HCT116 (cell line): Measurements from ENCODE around the gene SEMA3F. TPM values are rescaled to one million over a fixed set of nuclear protein-coding genes. Genes with fewer than 3 reads are reported as not detected.

Source experiments
- ATAC-seq: fragments of 200-7000 bp; cut with Tn5 transposase; 2 replicates; pipeline ENCODE4 v1.9.1; 2020; ENCODE audit warnings: mild to moderate bottlenecking, moderate library complexity
- BruUV-seq: library from RNA; stranded (reverse); fragments of 400-500 nt; replicated peaks from 2 replicates; lab custom pipeline; 2021; lab: Mats Ljungman, UMichigan
- CTCF ChIA-PET: fragments of 300-600 bp; sonication (Branson Sonifier 250); formaldehyde crosslinking; loops from one replicate; lab custom pipeline; 2021; ENCODE audit warnings: antibody characterized with exemption; lab: Charles Lee
- POLR2A ChIA-PET: fragments of 300-600, 350-600 bp; sonication (Branson Sonifier 250); formaldehyde crosslinking; loops from one replicate; lab custom pipeline; 2021; ENCODE audit warnings: antibody characterized with exemption; lab: Charles Lee
- RAD21 ChIA-PET, 2 experiments: fragments of 300-600 bp; sonication (Branson Sonifier 250); formaldehyde crosslinking; loops; one replicate each; lab custom pipeline; 2023; ENCODE audit warnings: low total read pairs in 2 of 2; ENCODE audit not compliant: uncharacterized antibody in 2 of 2, unreplicated experiment in 2 of 2, low non-redundant PET in 1 of 2; lab: Charles Lee
- DNase-seq: peaks from one replicate; pipeline ENCODE4 v3.0.0-alpha.2; 2010; ENCODE audit warnings: low read depth, low spot score
- H2AFZ ChIP-seq: fragments of 200-600 bp; shearing (Covaris generic), sonication (generic); 2 replicates; pipeline ENCODE4 v1.6.1; 2017; ENCODE audit warnings: low read depth, mixed run types, mixed read lengths, antibody characterized with exemption, low read length; ENCODE audit not compliant: poor library complexity, severe bottlenecking
- H3K27ac ChIP-seq: 2 replicates; pipeline ENCODE4 v1.5.1; 2012; ENCODE audit warnings: low read depth, low read length
- H3K27me3 ChIP-seq: fragments of 200-600 bp; sonication (generic); 2 replicates; pipeline ENCODE4 v1.6.1; 2016; ENCODE audit warnings: mixed run types, low read length, mixed read lengths; ENCODE audit not compliant: insufficient read depth
- H3K36me3 ChIP-seq, 2 experiments: fragments of 200-500 bp in 1 of 2; fragments of 200-600 bp in 1 of 2; sonication (Bioruptor generic) in 1 of 2; sonication (generic) in 1 of 2; 2 replicates each; pipeline versions ENCODE4 v1.5.1 to v1.6.1; 2014 to 2016; ENCODE audit warnings: low read length in 2 of 2, inconsistent platforms in 1 of 2, mixed read lengths in 1 of 2, mixed run types in 1 of 2; ENCODE audit not compliant: insufficient read depth in 2 of 2, control insufficient read depth in 1 of 2
- H3K4me1 ChIP-seq, 2 experiments: fragments of 200-600 bp in 1 of 2; sonication (generic) in 1 of 2; 2 replicates each; pipeline versions ENCODE4 v1.5.1 to v1.6.1; 2012 to 2017; ENCODE audit warnings: low read length in 2 of 2, inconsistent platforms in 1 of 2, mild to moderate bottlenecking in 1 of 2, mixed read lengths in 1 of 2, mixed run types in 1 of 2, moderate library complexity in 1 of 2; ENCODE audit not compliant: insufficient read depth in 2 of 2, control insufficient read depth in 1 of 2
- H3K4me2 ChIP-seq: fragments of 200-600 bp; sonication (generic); 2 replicates; pipeline ENCODE4 v1.6.1; 2017; ENCODE audit warnings: mixed run types, low read length, mixed read lengths
- H3K4me3 ChIP-seq, 2 experiments: fragments of 200-600 bp in 1 of 2; sonication (generic) in 1 of 2; replicated peaks in 1 of 2; 2 replicates each; pipeline ENCODE4 v1.5.1; 2011 to 2016; ENCODE audit warnings: low read length in 2 of 2, control low read depth in 1 of 2, low read depth in 1 of 2, mild to moderate bottlenecking in 1 of 2, mixed read lengths in 1 of 2, mixed run types in 1 of 2
- H3K79me2 ChIP-seq: fragments of 200-600 bp; sonication (generic); 2 replicates; pipeline ENCODE4 v1.6.1; 2017; ENCODE audit warnings: mild to moderate bottlenecking, mixed run types, low read length, moderate library complexity, mixed read lengths; ENCODE audit not compliant: insufficient read depth
- H3K9ac ChIP-seq: fragments of 200-600 bp; sonication (generic); 2 replicates; pipeline ENCODE4 v1.6.1; 2016; ENCODE audit warnings: low read length, mixed read lengths
- H3K9me2 ChIP-seq: fragments of 200-600 bp; sonication (generic), shearing (Covaris generic); 2 replicates; pipeline ENCODE4 v1.6.1; 2017; ENCODE audit warnings: mixed run types, mild to moderate bottlenecking, moderate library complexity; ENCODE audit not compliant: insufficient read depth
- H3K9me3 ChIP-seq, 2 experiments: fragments of 200-500 bp in 1 of 2; fragments of 200-600 bp in 1 of 2; sonication (Bioruptor generic) in 1 of 2; sonication (generic) in 1 of 2; 2 replicates each; pipeline ENCODE4 v1.6.1; 2014 to 2017; ENCODE audit warnings: low read length in 2 of 2, mixed read lengths in 2 of 2, inconsistent platforms in 1 of 2, low read depth in 1 of 2, mild to moderate bottlenecking in 1 of 2, mixed run types in 1 of 2, moderate library complexity in 1 of 2; ENCODE audit not compliant: control insufficient read depth in 1 of 2, insufficient read depth in 1 of 2
- H4K20me1 ChIP-seq: fragments of 200-600 bp; sonication (generic), shearing (Covaris generic); 2 replicates; pipeline ENCODE4 v1.6.1; 2017; ENCODE audit warnings: mixed run types, mild to moderate bottlenecking, moderate library complexity; ENCODE audit not compliant: insufficient read depth
- ATF3 ChIP-seq: IDR thresholded peaks from 2 replicates; pipeline ENCODE4 v1.6.1; 2012
- CBX3 ChIP-seq: IDR thresholded peaks from 2 replicates; pipeline ENCODE4 v1.6.1; 2012; ENCODE audit warnings: low read depth
- CEBPB ChIP-seq: IDR thresholded peaks from 2 replicates; pipeline ENCODE4 v1.6.1; 2012; ENCODE audit warnings: low read depth
- CTCF ChIP-seq, 3 experiments: fragments of 200-600 bp in 1 of 3; sonication (generic) in 1 of 3; IDR thresholded peaks in 2 of 3; conservative IDR thresholded peaks in 1 of 3; 2 replicates each; pipeline ENCODE4 v1.5.1; 2012 to 2017; ENCODE audit warnings: low read depth in 2 of 3, low read length in 2 of 3, antibody characterized with exemption in 1 of 3, borderline replicate concordance in 1 of 3, control low read depth in 1 of 3, mild to moderate bottlenecking in 1 of 3, mixed read lengths in 1 of 3, mixed run types in 1 of 3, moderate library complexity in 1 of 3; ENCODE audit not compliant: insufficient read depth in 1 of 3
- EGR1 ChIP-seq: IDR thresholded peaks from 2 replicates; pipeline ENCODE4 v1.6.1; 2012; ENCODE audit warnings: low read depth
- EZH2 ChIP-seq: fragments of 200-600 bp; sonication (generic); IDR thresholded peaks from 2 replicates; pipeline ENCODE4 v1.6.1; 2017; ENCODE audit warnings: antibody characterized with exemption, mixed run types
- EZH2phosphoT487 ChIP-seq: fragments of 200-600 bp; IDR thresholded peaks from 2 replicates; pipeline ENCODE4 v1.6.1; 2018; ENCODE audit warnings: antibody characterized with exemption, borderline replicate concordance
- POLR2AphosphoS5 ChIP-seq: IDR thresholded peaks from 2 replicates; pipeline ENCODE4 v1.6.1; 2011; ENCODE audit warnings: mild to moderate bottlenecking, low read depth, low read length, moderate library complexity
- RAD21 ChIP-seq: IDR thresholded peaks from 2 replicates; pipeline ENCODE4 v1.6.1; 2012; ENCODE audit warnings: low read depth, mild to moderate bottlenecking
- SIN3A ChIP-seq: IDR thresholded peaks from 2 replicates; pipeline ENCODE4 v1.6.1; 2012; ENCODE audit warnings: low read depth
- SP1 ChIP-seq: IDR thresholded peaks from 2 replicates; pipeline ENCODE4 v1.6.1; 2012; ENCODE audit warnings: low read depth
- TCF7L2 ChIP-seq: IDR thresholded peaks from 2 replicates; pipeline ENCODE4 v1.7.0; 2011; ENCODE audit warnings: borderline replicate concordance, inconsistent platforms; ENCODE audit not compliant: insufficient read depth, insufficient read length; ENCODE audit errors: extremely low read depth
- YY1 ChIP-seq: IDR thresholded peaks from 2 replicates; pipeline ENCODE4 v1.6.1; 2011; ENCODE audit warnings: low read length, low read depth, moderate library complexity, mild to moderate bottlenecking; ENCODE audit not compliant: insufficient replicate concordance; ENCODE audit errors: extremely low read depth
- ZNF274 ChIP-seq: fragments of 200-500 bp; sonication (Bioruptor generic); IDR thresholded peaks from 2 replicates; pipeline ENCODE4 v1.6.1; 2014; ENCODE audit warnings: mild to moderate bottlenecking, low read depth, low read length, inconsistent platforms
- intact Hi-C: fragments of 100-400 bp; cut with micrococcal nuclease; formaldehyde crosslinking; loops from 2 replicates; pipeline ENCODE4 v1.10.0; 2022
- total RNA-seq: library from RNA; stranded (reverse); gene quantifications from one replicate; pipeline ENCODE4 v1.2.1, GENCODE V29; 2021; ENCODE audit not compliant: unreplicated experiment
- TF ChIP-seq, protein P1 (sequence below): IDR thresholded peaks from 2 replicates; pipeline ENCODE4 v1.6.1; 2012; ENCODE audit warnings: low read depth
- TF ChIP-seq, protein P2 (sequence below): IDR thresholded peaks from 2 replicates; pipeline ENCODE4 v1.6.1; 2012
- TF ChIP-seq, protein P3 (sequence below): IDR thresholded peaks from 2 replicates; pipeline ENCODE4 v1.6.1; 2011; ENCODE audit warnings: mild to moderate bottlenecking, low read length, moderate library complexity; ENCODE audit not compliant: insufficient replicate concordance; ENCODE audit errors: extremely low read depth

The SEMA3F gene
- total RNA-seq, 1 experiment from 2014 or later: 15.7 TPM

GRCh38 chr3:50181985-50182384 is 26.9 kb downstream of the SEMA3F start (continued):
- no peak for TF ChIP-seq YY1

DNA sequence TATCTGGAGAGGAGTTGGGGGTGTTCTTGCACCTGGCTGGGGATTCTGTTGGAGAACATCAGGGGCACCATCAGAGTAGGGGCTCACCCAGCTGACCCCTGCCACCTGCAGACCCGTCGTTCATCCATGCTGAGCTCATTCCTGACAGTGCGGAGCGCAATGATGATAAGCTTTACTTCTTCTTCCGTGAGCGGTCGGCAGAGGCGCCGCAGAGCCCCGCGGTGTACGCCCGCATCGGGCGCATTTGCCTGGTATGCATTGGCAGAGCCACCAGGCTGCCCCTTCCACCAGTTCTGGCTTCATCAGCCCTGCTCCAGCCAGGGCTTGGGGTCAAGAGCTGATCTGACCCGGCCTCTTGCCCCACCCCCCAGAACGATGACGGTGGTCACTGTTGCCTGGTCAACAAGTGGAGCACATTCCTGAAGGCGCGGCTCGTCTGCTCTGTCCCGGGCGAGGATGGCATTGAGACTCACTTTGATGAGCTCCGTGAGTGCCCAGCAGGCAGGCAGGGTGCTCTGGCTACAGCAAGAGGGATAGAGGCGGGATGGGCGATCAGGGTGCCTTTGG is 27.5 kb downstream of the SEMA3F start:
- Histone ChIP-seq H3K9me3 (no peaks in the 10 kb centered on the region), H3K4me3 (no peak overlapping the region), H3K27me3 (no peaks in the 10 kb centered on the region), H3K4me1 (peaks cover 0 to 6% of the 10 kb centered on the region in 2 experiments; a peak in 1 of 4 replicates), H3K4me2 (no peak overlapping the region), H4K20me1 (no peaks in the 10 kb centered on the region), H3K9ac (no peak overlapping the region), H3K27ac (no peak overlapping the region), H2AFZ (no peak overlapping the region), H3K79me2 (no peaks in the 10 kb centered on the region), H3K9me2 (no peaks in the 10 kb centered on the region), H3K36me3 (no peaks in the 10 kb centered on the region; a peak in 1 of 4 replicates)
- no peak for DNase-seq
- POLR2A ChIA-PET: no interaction called here
- TF ChIP-seq CEBPB: no peak
- no peak for TF ChIP-seq EZH2phosphoT487
- TF ChIP-seq TCF7L2: no peak
- TF ChIP-seq YY1: no peak
- no peak for TF ChIP-seq EZH2
- TF ChIP-seq POLR2AphosphoS5: no peak
- TF ChIP-seq SP1: no peak
- no peak for TF ChIP-seq EGR1
- TF ChIP-seq RAD21: no peak
- TF ChIP-seq ATF3: no peak
- no peak for TF ChIP-seq ZNF274
- TF ChIP-seq, protein P1, sequence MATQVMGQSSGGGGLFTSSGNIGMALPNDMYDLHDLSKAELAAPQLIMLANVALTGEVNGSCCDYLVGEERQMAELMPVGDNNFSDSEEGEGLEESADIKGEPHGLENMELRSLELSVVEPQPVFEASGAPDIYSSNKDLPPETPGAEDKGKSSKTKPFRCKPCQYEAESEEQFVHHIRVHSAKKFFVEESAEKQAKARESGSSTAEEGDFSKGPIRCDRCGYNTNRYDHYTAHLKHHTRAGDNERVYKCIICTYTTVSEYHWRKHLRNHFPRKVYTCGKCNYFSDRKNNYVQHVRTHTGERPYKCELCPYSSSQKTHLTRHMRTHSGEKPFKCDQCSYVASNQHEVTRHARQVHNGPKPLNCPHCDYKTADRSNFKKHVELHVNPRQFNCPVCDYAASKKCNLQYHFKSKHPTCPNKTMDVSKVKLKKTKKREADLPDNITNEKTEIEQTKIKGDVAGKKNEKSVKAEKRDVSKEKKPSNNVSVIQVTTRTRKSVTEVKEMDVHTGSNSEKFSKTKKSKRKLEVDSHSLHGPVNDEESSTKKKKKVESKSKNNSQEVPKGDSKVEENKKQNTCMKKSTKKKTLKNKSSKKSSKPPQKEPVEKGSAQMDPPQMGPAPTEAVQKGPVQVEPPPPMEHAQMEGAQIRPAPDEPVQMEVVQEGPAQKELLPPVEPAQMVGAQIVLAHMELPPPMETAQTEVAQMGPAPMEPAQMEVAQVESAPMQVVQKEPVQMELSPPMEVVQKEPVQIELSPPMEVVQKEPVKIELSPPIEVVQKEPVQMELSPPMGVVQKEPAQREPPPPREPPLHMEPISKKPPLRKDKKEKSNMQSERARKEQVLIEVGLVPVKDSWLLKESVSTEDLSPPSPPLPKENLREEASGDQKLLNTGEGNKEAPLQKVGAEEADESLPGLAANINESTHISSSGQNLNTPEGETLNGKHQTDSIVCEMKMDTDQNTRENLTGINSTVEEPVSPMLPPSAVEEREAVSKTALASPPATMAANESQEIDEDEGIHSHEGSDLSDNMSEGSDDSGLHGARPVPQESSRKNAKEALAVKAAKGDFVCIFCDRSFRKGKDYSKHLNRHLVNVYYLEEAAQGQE: no peak
- TF ChIP-seq, protein P2, sequence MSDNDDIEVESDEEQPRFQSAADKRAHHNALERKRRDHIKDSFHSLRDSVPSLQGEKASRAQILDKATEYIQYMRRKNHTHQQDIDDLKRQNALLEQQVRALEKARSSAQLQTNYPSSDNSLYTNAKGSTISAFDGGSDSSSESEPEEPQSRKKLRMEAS: no peak
- no peak for TF ChIP-seq CTCF (IDR thresholded peaks at IDR 0.05 in 2 of 3, conservative IDR thresholded peaks at IDR 0.05 in 1 of 3; ENCODE audit: borderline replicate concordance in 1 of 3, insufficient read depth in 1 of 3, low read depth in 2 of 3, low read length in 2 of 3)
- TF ChIP-seq, protein P3, sequence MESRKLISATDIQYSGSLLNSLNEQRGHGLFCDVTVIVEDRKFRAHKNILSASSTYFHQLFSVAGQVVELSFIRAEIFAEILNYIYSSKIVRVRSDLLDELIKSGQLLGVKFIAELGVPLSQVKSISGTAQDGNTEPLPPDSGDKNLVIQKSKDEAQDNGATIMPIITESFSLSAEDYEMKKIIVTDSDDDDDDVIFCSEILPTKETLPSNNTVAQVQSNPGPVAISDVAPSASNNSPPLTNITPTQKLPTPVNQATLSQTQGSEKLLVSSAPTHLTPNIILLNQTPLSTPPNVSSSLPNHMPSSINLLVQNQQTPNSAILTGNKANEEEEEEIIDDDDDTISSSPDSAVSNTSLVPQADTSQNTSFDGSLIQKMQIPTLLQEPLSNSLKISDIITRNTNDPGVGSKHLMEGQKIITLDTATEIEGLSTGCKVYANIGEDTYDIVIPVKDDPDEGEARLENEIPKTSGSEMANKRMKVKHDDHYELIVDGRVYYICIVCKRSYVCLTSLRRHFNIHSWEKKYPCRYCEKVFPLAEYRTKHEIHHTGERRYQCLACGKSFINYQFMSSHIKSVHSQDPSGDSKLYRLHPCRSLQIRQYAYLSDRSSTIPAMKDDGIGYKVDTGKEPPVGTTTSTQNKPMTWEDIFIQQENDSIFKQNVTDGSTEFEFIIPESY: no peak
- TF ChIP-seq CBX3: no peak
- no peak for TF ChIP-seq SIN3A
- 0 out of 2 replicates have a peak, but pooled peaks have one; percentile 14 for ATAC-seq
- RAD21 ChIA-PET: no interaction called here
- intact Hi-C loops: no loop called here
- BruUV-seq: no TSS peak
- CTCF ChIA-PET: no interaction called here
